GM13976 (cell line): ENCODE results near the gene RSRC1.

Experiments
- DNase-seq: peaks from one replicate; pipeline ENCODE4 v3.0.0; 2012; ENCODE audit warnings: low spot score
- in situ Hi-C: fragments of 300-500 bp; cut with MboI; formaldehyde crosslinking; loops from one replicate; pipeline ENCODE4 v1.12.0; 2022; ENCODE audit warnings: low sequenced_read_pairs, mixed read lengths, inconsistent platforms; ENCODE audit not compliant: unreplicated experiment
- TF ChIP-seq, protein P1 (sequence below): IDR thresholded peaks from 2 replicates; pipeline ENCODE4 v1.5.1; 2012; ENCODE audit warnings: borderline replicate concordance, mild to moderate bottlenecking; ENCODE audit not compliant: insufficient read depth; ENCODE audit errors: extremely low read depth, missing control alignments, control extremely low read depth

RSRC1 gene

DNA sequence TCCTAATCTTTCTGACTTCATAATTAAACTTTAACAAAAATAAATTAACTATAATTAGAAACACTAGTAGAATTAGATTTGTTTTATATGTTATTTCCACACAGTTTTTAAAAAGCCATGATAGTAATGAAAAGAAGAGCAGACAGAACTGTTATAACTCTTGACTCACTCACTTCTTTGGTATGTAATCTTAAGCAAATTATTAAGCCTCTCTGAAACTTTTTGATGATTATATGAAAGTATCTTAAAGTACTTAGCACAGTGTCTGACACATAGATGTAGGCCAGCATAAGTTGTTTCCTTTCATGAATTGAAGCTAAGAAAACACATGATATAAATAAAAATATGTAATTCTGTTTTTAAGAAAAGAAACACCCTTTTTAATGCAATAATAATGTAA lies 337.5 kb downstream of the RSRC1 start:
- TF ChIP-seq, protein P1, sequence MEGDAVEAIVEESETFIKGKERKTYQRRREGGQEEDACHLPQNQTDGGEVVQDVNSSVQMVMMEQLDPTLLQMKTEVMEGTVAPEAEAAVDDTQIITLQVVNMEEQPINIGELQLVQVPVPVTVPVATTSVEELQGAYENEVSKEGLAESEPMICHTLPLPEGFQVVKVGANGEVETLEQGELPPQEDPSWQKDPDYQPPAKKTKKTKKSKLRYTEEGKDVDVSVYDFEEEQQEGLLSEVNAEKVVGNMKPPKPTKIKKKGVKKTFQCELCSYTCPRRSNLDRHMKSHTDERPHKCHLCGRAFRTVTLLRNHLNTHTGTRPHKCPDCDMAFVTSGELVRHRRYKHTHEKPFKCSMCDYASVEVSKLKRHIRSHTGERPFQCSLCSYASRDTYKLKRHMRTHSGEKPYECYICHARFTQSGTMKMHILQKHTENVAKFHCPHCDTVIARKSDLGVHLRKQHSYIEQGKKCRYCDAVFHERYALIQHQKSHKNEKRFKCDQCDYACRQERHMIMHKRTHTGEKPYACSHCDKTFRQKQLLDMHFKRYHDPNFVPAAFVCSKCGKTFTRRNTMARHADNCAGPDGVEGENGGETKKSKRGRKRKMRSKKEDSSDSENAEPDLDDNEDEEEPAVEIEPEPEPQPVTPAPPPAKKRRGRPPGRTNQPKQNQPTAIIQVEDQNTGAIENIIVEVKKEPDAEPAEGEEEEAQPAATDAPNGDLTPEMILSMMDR: no peak
- in situ Hi-C loops: loop anchor here (25.0 kb wide), 1 partner anchor 835 kb away; no protein-coding TSS in a partner anchor
- DNase-seq: no peak

DNA sequence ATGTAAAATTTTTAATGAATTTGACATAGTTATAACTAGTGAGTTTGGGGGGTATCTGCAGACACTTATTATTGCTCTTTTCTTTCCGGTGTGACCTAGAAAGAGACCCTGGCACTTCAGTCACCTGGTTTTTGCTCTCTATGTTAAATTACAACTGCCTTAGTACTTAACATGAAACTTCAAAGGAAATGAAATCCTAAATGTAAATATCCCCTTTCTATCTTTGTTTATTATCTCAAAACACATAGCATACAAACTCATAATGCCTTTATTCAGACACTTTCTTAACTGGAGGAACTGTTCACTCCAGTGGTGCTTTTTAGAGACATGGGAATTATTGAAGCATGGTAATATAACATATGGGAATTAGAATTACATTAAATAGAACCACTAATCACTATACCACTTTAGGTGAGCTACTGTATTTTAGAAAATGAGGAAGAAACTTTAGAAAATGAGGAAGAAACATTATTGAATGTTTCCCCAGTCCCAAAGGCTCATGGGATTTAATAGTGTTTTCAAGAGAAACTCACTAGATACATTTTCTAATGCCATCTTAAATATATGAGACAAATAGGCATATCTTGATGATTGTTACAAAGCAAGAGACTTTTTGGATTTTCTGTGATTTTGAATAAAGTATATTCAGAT lies 341.6 kb downstream of the RSRC1 start:
- DNase-seq: no peak
- TF ChIP-seq, protein P1: no peak
- in situ Hi-C loops: no loop called here

GRCh38 chr3:158452334-158452733 lies 342.4 kb downstream of the RSRC1 start:
- DNase-seq: no peak
- in situ Hi-C loops: no loop called here
- TF ChIP-seq, protein P1: no peak

- in situ Hi-C loops: no loop called here
Observed at GRCh38 chr3:158453004-158453403, 343.1 kb downstream of the RSRC1 start.

DNA sequence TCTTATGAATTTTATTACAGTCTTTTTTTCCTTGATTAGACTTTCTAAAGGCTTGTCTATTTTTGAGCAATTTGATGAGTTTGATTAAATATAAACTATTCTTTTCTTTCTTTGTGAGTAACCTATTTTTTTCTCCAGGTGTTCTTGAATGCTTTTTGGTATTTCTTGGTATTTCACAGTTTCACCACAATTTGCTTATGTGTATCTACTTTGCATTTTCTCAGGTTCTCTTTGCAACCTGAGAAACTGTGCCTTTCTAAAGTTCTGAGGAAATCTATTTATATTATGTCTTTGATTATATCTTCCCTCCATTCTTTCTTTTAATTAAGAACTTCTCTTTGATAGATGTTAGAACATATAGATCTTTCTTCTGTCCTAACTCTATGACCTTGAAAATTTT lies 344.0 kb downstream of the RSRC1 start:
- in situ Hi-C loops: no loop called here
- DNase-seq: no peak
- TF ChIP-seq, protein P1: no peak

More at GRCh38 chr3:158453004-158453403, 343.1 kb downstream of the RSRC1 start:
- DNase-seq: no peak
- TF ChIP-seq, protein P1: no peak

GRCh38 chr3:158455406-158455805 lies 345.5 kb downstream of the RSRC1 start:
- no peak for DNase-seq
- TF ChIP-seq, protein P1: no peak
- in situ Hi-C loops: no loop called here
